Endothelial cell of umbilical vein (primary cell): Measurements from ENCODE around the gene PLPP3. TPM values are rescaled to one million over a fixed set of nuclear protein-coding genes. Genes with fewer than 3 reads are reported as not detected.

ENCODE experiments used
- BruUV-seq: library from RNA; stranded (reverse); fragments of 400-500 nt; replicated peaks from 2 replicates; lab custom pipeline; 2021; lab: Mats Ljungman, UMichigan
- CTCF ChIA-PET: fragments of 300-600, 350-600 bp; sonication (Branson Sonifier 250); formaldehyde crosslinking; loops from one replicate; lab custom pipeline; 2021; ENCODE audit warnings: antibody characterized with exemption, inconsistent platforms; lab: Charles Lee
- POLR2A ChIA-PET: fragments of 300-600, 350-600 bp; sonication (Branson Sonifier 250); formaldehyde crosslinking; loops from one replicate; lab custom pipeline; 2021; ENCODE audit warnings: antibody characterized with exemption, inconsistent platforms; lab: Charles Lee
- DNase-seq: peaks from one replicate; pipeline ENCODE4 v3.0.0-alpha.2; 2011; ENCODE audit warnings: low read depth, low spot score
- FAIRE-seq: peaks from 2 replicates; lab custom pipeline; 2011; peaks lifted over from hg19 to GRCh38; lab: Jason Lieb, UNC
- H2AFZ ChIP-seq: 2 replicates; pipeline ENCODE4 v1.6.0; 2012; ENCODE audit warnings: low read depth, low read length, control low read depth, inconsistent platforms
- H3K27ac ChIP-seq: 2 replicates; pipeline ENCODE4 v1.5.1; 2011; ENCODE audit warnings: low read depth, mild to moderate bottlenecking, control low read depth, low read length, moderate library complexity; ENCODE audit not compliant: insufficient read depth
- H3K27me3 ChIP-seq, 2 experiments: 2 replicates each; pipeline versions ENCODE4 v1.6.0 to v1.6.1; 2011; ENCODE audit warnings: low read length in 2 of 2, mixed read lengths in 1 of 2; ENCODE audit not compliant: control insufficient read depth in 2 of 2, insufficient read depth in 2 of 2
- H3K36me3 ChIP-seq, 2 experiments: 2 replicates in 1 of 2; 3 replicates in 1 of 2; pipeline ENCODE4 v1.5.1; 2011; ENCODE audit warnings: low read length in 2 of 2, mild to moderate bottlenecking in 1 of 2, moderate library complexity in 1 of 2; ENCODE audit not compliant: control insufficient read depth in 2 of 2, insufficient read depth in 2 of 2; ENCODE audit errors: extremely low read depth in 1 of 2
- H3K4me1 ChIP-seq: 3 replicates; pipeline ENCODE4 v1.5.1; 2011; ENCODE audit warnings: mild to moderate bottlenecking, low read length; ENCODE audit not compliant: control insufficient read depth, insufficient read depth; ENCODE audit errors: extremely low read depth
- H3K4me2 ChIP-seq: 2 replicates; pipeline ENCODE4 v1.6.1; 2011; ENCODE audit warnings: low read length, control low read depth, mixed read lengths; ENCODE audit not compliant: insufficient read depth
- H3K4me3 ChIP-seq, 3 experiments: fragments of 200-600 bp in 1 of 3; sonication (generic), shearing (Covaris generic) in 1 of 3; replicated peaks in 1 of 3; 2 replicates each; pipeline ENCODE4 v1.5.1; 2011 to 2016; ENCODE audit warnings: control low read depth in 3 of 3, low read length in 3 of 3, mild to moderate bottlenecking in 2 of 3, inconsistent platforms in 1 of 3, low read depth in 1 of 3, moderate library complexity in 1 of 3; ENCODE audit not compliant: insufficient read depth in 1 of 3
- H3K79me2 ChIP-seq: 2 replicates; pipeline ENCODE4 v1.6.0; 2012; ENCODE audit warnings: low read length, inconsistent platforms; ENCODE audit not compliant: control insufficient read depth, insufficient read depth
- H3K9ac ChIP-seq: replicated peaks from 2 replicates; pipeline ENCODE3; 2011; ENCODE audit warnings: low read length, control low read depth; ENCODE audit not compliant: insufficient read depth; ENCODE audit errors: extremely low read depth
- H3K9me1 ChIP-seq: replicated peaks from 3 replicates; pipeline ENCODE4 v1.6.0; 2011; ENCODE audit warnings: mild to moderate bottlenecking, low read length; ENCODE audit not compliant: control insufficient read depth, insufficient read depth; ENCODE audit errors: extremely low read depth
- H3K9me3 ChIP-seq: replicated peaks from 2 replicates; pipeline ENCODE4 v1.5.1; 2012; ENCODE audit warnings: low read length, inconsistent platforms; ENCODE audit not compliant: control insufficient read depth, insufficient read depth
- H4K20me1 ChIP-seq: replicated peaks from 2 replicates; pipeline ENCODE3; 2011; ENCODE audit warnings: mild to moderate bottlenecking, low read length; ENCODE audit not compliant: control insufficient read depth, insufficient read depth; ENCODE audit errors: extremely low read depth
- CTCF ChIP-seq, 2 donors: IDR thresholded peaks; 1 replicate in 1 of 2; 2 replicates in 1 of 2; pipeline ENCODE4 v1.5.1; 2011; ENCODE audit warnings: low read length in 2 of 2, mild to moderate bottlenecking in 2 of 2, moderate library complexity in 2 of 2, control low read depth in 1 of 2, inconsistent platforms in 1 of 2, low read depth in 1 of 2; ENCODE audit not compliant: insufficient read depth in 1 of 2; ENCODE audit errors: extremely low read depth in 1 of 2
- EZH2 ChIP-seq: IDR thresholded peaks from 2 replicates; pipeline ENCODE4 v1.6.1; 2012; ENCODE audit warnings: borderline replicate concordance, low read depth, mild to moderate bottlenecking, moderate library complexity, low read length, inconsistent platforms; ENCODE audit not compliant: severe bottlenecking
- FOS ChIP-seq: IDR thresholded peaks from 2 replicates; pipeline ENCODE4 v1.6.1; 2011; ENCODE audit warnings: mild to moderate bottlenecking, low read length, moderate library complexity, borderline replicate concordance; ENCODE audit not compliant: insufficient read depth
- GATA2 ChIP-seq: IDR thresholded peaks from 2 replicates; pipeline ENCODE4 v1.7.0; 2011; ENCODE audit warnings: low read depth, mild to moderate bottlenecking, moderate library complexity, mixed read lengths, low read length; ENCODE audit not compliant: insufficient read length, insufficient read depth
- JUN ChIP-seq: IDR thresholded peaks from 2 replicates; pipeline ENCODE4 v1.6.1; 2011; ENCODE audit warnings: borderline replicate concordance, low read depth; ENCODE audit not compliant: insufficient read length, insufficient read depth
- MYC ChIP-seq: IDR thresholded peaks from one replicate; pipeline ENCODE4 v1.6.1; 2011; ENCODE audit warnings: mild to moderate bottlenecking, low read depth, low read length
- POLR2AphosphoS5 ChIP-seq: IDR thresholded peaks from 2 replicates; pipeline ENCODE4 v1.6.1; 2012; ENCODE audit warnings: low read depth, mild to moderate bottlenecking, control low read depth, low read length, moderate library complexity; ENCODE audit not compliant: insufficient read depth
- dilution Hi-C: fragments of 300-500 bp; cut with MboI; formaldehyde crosslinking; loops from one replicate; pipeline ENCODE4 v1.15.0; 2019; ENCODE audit warnings: low sequenced_read_pairs; ENCODE audit not compliant: extremely low pct_ligation_motif_present
- intact Hi-C: fragments of 100-400 bp; cut with micrococcal nuclease; formaldehyde crosslinking; loops from one replicate; pipeline ENCODE4 v1.10.0; 2022
- polyA plus RNA-seq, 4 experiments: library from polyadenylated mRNA; depleted of rRNA in 3 of 4; stranded (reverse) in 3 of 4; unstranded in 1 of 4; fragments of >200 nt; gene quantifications; 2 replicates each; pipeline versions ENCODE4 v1.2.1 to v1.2.3, GENCODE V29; 2011 to 2012; ENCODE audit warnings: missing spikeins in 1 of 4
- total RNA-seq: library from RNA; stranded (reverse); gene quantifications from 2 replicates; pipeline ENCODE4 v1.2.3, GENCODE V29; 2021

The PLPP3 gene
- total and polyA plus RNA-seq, 2 donors (not counting 3 experiments of a cell fraction or from before 2014, with no cell fraction given), result 11.3 to 14.1 TPM

DNA sequence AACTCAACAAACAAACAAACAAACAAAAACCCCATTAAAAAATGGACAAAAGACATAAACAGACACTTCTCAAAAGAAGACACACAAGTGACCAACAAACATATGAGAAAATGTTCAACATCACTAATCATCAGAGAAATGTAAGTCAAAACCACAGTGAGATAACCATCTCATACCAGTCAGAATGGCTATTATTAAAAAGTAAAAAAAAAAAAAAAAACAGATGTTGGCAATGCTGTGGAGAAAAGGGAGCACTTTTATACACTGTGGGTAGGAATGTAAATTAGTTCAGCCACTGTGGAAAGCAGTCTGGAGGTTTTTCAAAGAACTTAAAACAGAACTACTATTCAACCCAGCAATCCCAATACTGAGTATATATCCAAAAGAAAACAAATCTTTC is 94.7 kb downstream of the PLPP3 start:
- FAIRE-seq (no peak), DNase-seq (no peak)
- intact Hi-C loops (no loop called here), dilution Hi-C loops (no loop called here)
- TF ChIP-seq JUN (no peak), GATA2 (peak; percentile 37)
- H3K79me2 ChIP-seq, result no peaks in the 10 kb centered on the region
- ChIA-PET POLR2A (no interaction called here), CTCF (no interaction called here)
- no peak overlapping the region for H3K9ac ChIP-seq
- no peak overlapping the region for H3K4me3 ChIP-seq
- no peaks in the 10 kb centered on the region for H3K36me3 ChIP-seq
- H3K27ac ChIP-seq, result no peak overlapping the region
- no peaks in the 10 kb centered on the region for H3K9me1 ChIP-seq
- H4K20me1 ChIP-seq, result no peaks in the 10 kb centered on the region
- peaks cover 19% of the 10 kb centered on the region for H3K4me1 ChIP-seq
- H3K4me2 ChIP-seq, result no peak overlapping the region
- no TSS peak for BruUV-seq
- H3K9me3 ChIP-seq, result no peaks in the 10 kb centered on the region
- H2AFZ ChIP-seq, result no peak overlapping the region
- H3K27me3 ChIP-seq, result no peaks in the 10 kb centered on the region

- no peaks in the 10 kb centered on the region for H3K79me2 ChIP-seq
Measured at GRCh38 chr1:56483104-56483503, 96.3 kb downstream of the PLPP3 start.

More at GRCh38 chr1:56483104-56483503, 96.3 kb downstream of the PLPP3 start:
- Histone ChIP-seq H3K9ac (peak overlapping the region; percentile 55), H3K9me3 (no peaks in the 10 kb centered on the region), H3K27ac (peak overlapping the region; percentile 63), H2AFZ (no peak overlapping the region), H3K4me1 (peaks cover 19% of the 10 kb centered on the region), H3K4me2 (peak overlapping the region; percentile 49), H3K9me1 (no peaks in the 10 kb centered on the region), H4K20me1 (no peaks in the 10 kb centered on the region), H3K36me3 (no peaks in the 10 kb centered on the region), H3K27me3 (no peaks in the 10 kb centered on the region), H3K4me3 (no peak overlapping the region)
- POLR2A ChIA-PET, result no interaction called here
- intact Hi-C loops (loop anchor here (1.0 to 2.0 kb wide), 2 partner anchors 96 to 1173 kb away; partner anchors contain the start of gene PLPP3), dilution Hi-C loops (no loop called here)
- no TSS peak for BruUV-seq
- FAIRE-seq (peak; percentile 87), DNase-seq (peak; percentile 83)
- TF ChIP-seq JUN (peak; percentile 53), FOS (peak; percentile 44), CTCF (IDR thresholded peaks at IDR 0.05; ENCODE audit: extremely low read depth in 1 of 2, insufficient read depth in 1 of 2, low read depth in 1 of 2, low read length in 2 of 2) (no peak), GATA2 (peak; percentile 90), MYC (no peak), EZH2 (no peak), POLR2AphosphoS5 (peak; percentile 43)
- CTCF ChIA-PET, result no interaction called here
